AG08396 (cell line): ENCODE measurements around the gene ANKRD39.
A peak's percentile ranks its signal among the peaks of the same experiment; 100 is the strongest.
"Not testable (repeated sequence)": the region's sequence is repeated elsewhere in the genome, so short reads cannot be mapped to it uniquely, and the experiment has no call there.

ENCODE experiments used
- DNase-seq: peaks from one replicate; pipeline ENCODE4 v3.0.0; 2012; ENCODE audit warnings: low spot score, mixed read lengths

Gene ANKRD39

DNA sequence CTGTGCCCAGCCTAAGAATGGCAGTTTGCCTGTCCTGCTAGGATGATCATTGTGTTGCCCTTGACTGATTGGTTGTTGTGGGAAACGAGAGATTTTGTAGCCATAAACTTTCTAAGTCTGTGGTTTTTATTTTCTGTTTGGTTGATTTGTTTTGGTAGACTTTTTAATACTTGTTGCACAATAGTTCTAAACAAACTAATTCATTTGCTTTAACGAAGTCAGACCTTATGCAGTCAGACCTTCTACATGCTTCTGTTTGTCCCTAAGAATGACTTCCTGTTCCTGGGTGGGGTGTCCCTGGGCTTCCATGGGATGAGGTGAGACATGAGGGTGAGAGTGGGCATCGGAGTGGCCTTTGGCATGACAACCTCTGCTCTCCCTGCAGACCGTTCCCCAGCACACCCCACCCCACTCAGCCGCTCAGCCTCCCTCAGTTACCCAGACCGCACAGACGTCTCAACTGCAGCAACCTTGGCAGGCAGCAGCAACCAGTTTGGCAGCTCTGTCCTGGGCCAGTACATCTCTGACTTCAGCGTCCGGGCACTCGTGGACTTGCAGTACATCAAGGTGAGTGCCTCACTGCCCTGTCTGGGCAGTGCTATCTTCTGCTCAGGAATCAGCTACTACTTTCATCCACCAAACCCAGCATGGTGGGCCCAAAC lies 49.5 kb downstream of the ANKRD39 start:
- no peak for DNase-seq

DNA sequence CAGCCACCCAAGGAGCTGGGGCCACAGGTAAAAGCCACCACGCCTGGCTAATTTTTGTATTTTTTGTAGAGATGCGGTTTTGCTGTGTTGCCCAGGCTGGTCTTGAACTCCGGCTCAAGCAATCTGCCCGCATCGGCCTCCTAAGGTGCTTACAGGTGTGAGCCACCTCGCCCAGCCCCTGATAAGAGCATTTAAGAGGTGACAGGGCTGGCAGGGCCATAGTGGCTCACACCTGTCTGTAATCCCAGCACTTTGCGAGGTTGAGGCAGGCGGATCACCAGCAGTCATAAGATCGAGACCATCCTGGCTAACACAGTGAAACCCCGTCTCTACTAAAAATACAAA lies 50.7 kb downstream of the ANKRD39 start:
- DNase-seq: no peak

- DNase-seq: no peak
Observed at GRCh38 chr2:96806468-96807126, 51.2 kb downstream of the ANKRD39 start.

- DNase-seq: not testable (repeated sequence)
Observed at GRCh38 chr2:96805946-96806345, 51.9 kb downstream of the ANKRD39 start.

GRCh38 chr2:96804986-96805385 lies 52.8 kb downstream of the ANKRD39 start:
- DNase-seq: no peak

DNA sequence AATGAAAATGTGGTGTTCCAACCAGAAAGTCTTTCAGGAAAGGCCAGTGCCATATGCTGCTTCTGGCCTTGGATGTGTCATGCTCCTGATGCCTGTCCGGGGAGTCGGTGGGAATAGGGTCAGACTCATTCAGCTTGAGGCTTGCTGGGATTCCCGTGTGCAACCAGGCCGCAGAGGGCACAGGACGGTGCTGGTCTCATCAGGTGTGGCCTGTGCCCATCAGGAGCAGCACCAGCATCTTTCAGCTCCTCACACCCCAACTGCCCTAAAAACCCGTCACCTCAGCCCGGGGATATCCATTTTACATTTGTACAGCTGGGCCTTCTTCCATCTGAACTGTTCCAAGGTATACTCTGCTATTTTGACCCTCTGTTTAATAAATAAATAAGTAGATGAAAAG lies 55.1 kb downstream of the ANKRD39 start:
- DNase-seq: no peak

- no peak for DNase-seq
Observed at GRCh38 chr2:96801786-96802595, 55.8 kb downstream of the ANKRD39 start.

GRCh38 chr2:96801005-96801785 lies 56.6 kb downstream of the ANKRD39 start:
- DNase-seq: peak; percentile 78

GRCh38 chr2:96800061-96801004 lies 57.5 kb downstream of the ANKRD39 start:
- no peak for DNase-seq

- no peak for DNase-seq
Observed at GRCh38 chr2:96799623-96799935, 58.2 kb downstream of the ANKRD39 start.

DNA sequence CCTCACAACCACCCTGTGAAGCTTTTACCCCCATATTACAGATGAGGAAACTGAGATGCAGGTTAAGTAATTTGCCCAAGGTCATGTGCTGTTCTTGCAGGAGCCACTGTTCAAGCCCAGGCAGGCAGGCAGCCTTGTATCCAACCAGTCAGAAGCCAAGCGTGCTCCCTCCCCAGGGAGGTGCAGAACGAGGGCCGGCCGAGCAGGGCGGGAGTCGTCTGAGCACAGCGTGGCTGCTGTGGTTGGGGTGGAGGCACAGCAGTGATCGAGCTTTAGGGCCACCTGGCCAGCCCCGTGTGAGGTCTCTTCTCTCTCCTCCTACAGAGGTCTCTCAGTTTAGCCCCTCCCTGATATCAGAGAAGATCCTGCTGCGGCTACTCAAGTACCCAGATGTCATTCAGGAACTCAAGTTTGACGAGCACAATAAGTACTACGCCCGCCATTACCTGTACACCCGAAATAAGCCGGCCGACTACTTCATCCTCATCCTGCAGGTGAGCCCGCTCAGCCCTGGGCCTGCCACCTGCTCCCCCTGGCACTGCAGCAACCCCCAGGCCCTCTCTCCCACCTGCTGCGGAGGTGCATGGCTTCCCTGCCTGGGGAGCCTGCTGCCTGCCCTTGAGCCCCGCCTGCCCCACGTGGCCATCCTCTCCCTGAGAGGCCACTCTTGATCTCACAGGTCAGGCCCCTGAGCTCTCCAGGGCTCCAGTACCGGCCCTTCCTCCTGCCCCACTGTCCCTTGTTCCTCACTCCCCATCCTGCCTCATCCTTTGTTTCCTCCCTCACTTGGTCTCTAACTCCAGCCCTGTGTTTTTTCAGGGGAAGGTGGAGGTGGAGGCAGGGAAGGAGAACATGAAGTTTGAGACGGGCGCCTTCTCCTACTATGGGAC lies 58.8 kb downstream of the ANKRD39 start:
- no peak for DNase-seq
